Adrenal gland (tissue), 5 donors: ENCODE measurements around the gene ATP9B.

Source experiments
- POLR2A ChIP-seq, 2 donors: fragments of 450-650 bp; IDR thresholded peaks; one replicate each; pipeline ENCODE4 v1.6.1; 2017; ENCODE audit warnings: antibody characterized with exemption in 2 of 2, mild to moderate bottlenecking in 2 of 2, moderate library complexity in 1 of 2
- TF ChIP-seq, protein P1 (sequence below), 6 experiments: fragments of 450-650 bp in 4 of 6; fragments of 200-600 bp in 2 of 6; sonication (generic) in 1 of 6; IDR thresholded peaks; 1 replicate in 5 of 6; 2 replicates in 1 of 6; pipeline versions ENCODE4 v1.5.1 to v1.8.0; 2016 to 2021; ENCODE audit warnings: antibody characterized with exemption in 6 of 6, mild to moderate bottlenecking in 2 of 6, moderate library complexity in 1 of 6
- donor health status: DM: no; HTN: no; CAD: no.

DNA sequence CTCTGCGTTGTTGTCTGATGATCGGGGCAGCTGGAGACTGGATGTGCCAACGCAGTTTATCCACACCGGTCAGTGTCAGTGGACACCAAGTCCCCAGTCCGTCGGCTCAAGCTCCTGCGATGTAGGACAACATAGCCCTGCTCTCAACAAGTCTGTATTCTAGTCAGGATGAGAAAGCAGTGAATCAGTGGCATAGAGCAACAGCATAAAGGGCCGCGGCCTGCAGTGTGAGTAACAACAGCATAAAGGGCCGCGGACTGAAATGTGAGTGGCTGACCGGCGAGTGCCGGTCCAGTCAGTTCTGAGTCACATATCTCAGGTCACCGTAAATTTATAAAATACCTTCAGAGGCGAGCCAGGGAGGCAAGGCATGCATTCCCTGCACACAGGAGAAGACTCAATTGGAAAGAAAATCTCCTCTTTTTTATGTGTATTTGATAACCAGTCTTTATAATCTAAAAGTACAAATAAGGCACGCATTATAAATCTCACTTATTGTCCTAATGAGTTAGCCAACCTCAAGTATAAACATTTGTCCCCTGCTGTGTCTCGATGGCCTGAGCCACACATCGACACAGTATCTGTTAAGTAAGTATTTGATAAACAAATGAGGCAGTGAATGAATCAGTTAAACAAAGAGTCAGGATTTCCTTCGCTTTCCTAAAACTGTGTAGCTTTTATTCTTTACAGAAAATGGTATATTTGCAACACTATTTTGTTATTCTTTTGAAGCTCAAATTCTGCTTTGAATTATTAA is 292.8 kb downstream of the ATP9B start:
- TF ChIP-seq, protein P1, sequence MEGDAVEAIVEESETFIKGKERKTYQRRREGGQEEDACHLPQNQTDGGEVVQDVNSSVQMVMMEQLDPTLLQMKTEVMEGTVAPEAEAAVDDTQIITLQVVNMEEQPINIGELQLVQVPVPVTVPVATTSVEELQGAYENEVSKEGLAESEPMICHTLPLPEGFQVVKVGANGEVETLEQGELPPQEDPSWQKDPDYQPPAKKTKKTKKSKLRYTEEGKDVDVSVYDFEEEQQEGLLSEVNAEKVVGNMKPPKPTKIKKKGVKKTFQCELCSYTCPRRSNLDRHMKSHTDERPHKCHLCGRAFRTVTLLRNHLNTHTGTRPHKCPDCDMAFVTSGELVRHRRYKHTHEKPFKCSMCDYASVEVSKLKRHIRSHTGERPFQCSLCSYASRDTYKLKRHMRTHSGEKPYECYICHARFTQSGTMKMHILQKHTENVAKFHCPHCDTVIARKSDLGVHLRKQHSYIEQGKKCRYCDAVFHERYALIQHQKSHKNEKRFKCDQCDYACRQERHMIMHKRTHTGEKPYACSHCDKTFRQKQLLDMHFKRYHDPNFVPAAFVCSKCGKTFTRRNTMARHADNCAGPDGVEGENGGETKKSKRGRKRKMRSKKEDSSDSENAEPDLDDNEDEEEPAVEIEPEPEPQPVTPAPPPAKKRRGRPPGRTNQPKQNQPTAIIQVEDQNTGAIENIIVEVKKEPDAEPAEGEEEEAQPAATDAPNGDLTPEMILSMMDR (IDR thresholded peaks at IDR 0.05) = no peak
- no peak for TF ChIP-seq POLR2A (IDR thresholded peaks at IDR 0.05)
